GM19324 (cell line): ENCODE results near the gene CTBS.

Experiments used
- ATAC-seq: cut with Tn5 transposase; IDR thresholded peaks from one replicate; pipeline ENCODE4 v1.9.1; 2021; ENCODE audit warnings: mild to moderate bottlenecking, moderate library complexity; ENCODE audit not compliant: unreplicated experiment, low FRiP score

CTBS gene

DNA sequence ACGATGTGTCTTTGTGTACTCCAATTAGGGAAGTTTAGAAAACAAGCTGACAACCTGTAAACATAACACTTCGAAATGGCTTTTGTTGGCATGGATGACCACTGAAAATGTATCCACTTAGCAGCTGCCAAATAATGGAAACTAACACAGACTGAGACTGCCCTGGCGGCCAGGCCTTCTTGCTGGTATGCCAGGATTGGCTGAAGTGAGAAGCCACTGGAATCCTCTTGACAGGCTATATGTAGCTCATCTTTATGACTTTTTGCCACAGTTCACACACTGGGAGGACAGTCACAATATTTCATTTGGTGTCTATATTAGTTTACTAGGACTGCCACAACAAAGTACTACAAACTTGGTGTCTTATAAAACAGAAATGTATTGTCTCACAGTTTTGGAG is 12.9 kb upstream of the CTBS start:
- ATAC-seq: no peak

DNA sequence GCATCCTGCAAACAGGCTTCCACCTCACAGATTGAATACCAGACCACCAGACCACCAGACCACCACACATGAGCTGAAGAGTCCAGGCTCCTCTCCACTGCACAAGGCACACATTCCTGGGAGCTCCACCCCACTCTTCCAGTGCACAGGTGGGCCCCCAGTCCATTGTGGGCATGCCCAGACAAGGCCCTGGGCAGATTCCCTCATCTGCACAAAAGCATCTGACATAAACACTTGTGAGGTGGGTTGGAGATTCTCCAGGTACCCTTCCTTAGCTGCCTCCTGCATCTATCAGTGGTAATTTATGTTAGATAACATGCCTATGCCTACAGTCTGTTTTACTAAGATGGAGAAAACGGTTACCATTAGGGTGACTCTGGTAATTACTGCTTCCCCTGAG is 11.6 kb upstream of the CTBS start:
- no peak for ATAC-seq

DNA sequence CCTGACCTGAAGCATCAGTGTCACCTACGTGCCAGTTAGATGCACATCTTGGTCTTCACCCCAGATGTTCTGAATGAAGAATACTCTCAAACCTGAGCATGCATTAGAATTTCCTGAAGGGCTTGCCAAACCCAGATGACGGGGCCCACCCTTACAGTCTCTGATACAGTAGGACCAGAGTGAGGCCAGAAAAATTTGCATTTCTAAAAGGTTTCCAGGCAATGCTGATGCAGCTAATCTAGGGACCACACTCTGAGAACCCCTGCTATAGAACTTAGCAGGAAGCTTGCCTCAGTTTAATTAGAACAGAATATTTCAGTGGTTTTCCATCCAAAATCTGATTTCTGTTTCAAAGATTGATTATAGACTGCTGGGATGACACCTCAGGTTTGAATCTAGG is 9.9 kb upstream of the CTBS start:
- no peak for ATAC-seq

DNA sequence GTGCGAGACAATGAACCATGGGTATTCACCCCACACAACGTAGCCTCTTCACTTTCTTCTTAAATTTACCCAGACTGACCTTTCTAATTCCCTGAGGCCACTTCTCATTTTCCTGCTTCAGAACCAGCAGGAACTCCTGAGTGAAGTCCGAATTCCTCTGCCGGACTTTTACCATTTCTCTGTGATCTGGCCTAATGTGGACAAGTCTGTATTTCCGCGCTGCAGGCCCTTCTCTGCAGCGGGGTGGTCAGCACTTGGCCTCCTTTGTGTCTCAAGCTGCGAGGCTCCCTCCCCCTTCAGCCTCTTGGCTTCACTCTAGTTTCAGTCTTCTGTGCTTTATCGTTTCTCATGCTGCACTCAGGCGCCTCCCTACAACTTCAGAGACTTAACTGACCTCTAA is 9.4 kb upstream of the CTBS start:
- ATAC-seq: no peak

DNA sequence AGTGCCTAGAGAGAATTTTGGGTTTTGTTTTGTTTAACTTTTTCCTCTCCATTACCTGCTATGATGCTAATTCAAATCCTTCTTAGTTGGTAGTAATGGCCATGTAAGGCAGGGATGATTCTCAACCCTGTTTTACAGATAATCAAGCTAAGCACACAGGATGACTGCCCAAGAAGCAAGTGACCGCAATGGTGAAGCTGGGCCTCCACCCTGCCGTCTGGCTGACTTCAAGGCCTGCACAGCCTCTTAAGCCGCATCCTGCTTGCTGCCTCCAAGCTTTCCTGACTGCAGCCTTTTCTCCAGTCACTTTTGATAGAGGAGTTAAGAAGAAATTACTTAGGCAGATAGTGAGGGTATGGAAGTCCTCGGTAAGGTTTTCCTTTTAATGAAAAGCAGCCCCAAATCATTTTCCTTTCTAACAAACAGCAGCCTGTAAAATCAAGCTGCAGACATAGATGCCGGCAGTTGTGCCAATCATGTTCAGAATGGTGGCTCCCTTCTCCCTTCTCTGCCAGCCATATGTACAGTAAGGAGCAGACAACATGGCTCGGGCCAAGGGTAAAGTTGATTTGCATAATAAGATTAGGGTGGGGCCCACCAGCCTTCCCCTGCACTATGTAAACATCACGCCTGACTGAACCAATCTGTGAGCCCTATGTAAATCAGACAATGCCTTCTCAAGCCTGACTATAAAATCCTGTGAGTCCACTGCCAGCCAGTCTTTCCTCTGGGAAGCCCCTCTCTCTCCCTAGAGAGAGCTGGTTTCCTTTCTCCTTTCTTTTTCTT is 8.8 kb upstream of the CTBS start:
- ATAC-seq: no peak

DNA sequence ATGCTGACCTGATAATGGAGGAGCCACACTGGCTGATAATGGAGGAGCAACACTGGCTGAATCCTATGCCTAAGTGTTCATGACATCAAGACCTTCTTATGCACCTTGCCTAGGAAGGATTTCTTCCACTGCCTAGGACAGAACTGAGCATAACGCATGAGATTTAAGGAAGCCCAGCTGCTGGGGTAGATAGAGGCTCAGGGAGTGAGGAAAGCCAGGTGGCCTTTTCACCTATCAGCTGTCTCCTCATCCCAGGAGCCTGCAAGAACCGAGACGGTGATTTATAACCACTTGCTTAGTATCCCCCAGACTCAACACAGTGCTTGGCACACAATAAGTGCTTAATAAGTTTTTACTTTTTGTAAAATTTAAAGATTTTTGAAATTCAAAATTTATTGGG is 7.4 kb upstream of the CTBS start:
- no peak for ATAC-seq

DNA sequence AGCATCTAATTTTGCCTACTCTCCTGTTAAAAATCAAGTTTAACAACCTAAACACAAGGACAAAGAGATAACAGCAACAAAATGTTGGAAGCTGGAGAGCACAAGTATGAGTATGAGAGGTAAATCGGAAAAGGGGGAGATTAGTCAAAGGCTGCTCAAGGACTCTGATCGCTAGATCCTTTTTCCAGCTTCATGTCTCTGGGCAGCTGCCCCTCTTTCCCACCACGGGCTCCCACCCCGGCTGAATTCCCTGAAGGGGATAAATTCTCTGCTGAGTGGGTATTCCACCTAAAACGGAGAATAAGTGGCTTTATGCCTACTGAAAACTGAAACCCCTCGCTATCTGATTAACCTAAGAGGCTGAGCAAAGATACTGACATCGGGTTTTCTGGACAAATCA is 696 bp upstream of the CTBS start:
- ATAC-seq: no peak

DNA sequence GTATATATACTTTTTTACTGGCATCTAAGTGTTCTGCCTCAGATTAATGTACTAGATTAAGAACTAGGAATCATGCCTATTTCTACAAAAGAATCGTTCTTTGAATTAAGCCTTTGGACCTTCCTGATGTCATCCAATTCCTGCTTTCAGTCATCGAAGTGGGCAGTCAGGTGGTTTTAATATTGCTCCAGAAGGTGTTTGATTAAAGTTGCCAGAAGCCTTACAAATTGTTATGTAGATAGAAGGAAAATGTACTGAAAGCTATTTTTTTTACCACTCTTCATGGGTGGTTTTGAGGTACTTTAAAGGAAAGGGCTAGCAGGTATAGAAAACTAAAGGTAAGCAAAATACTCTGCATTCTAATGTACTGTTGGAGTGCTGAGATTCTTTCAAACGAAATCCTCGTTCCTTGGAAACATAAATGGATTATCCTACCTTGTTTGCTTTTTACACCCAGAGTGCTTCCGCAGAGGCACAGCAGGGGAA is 716 bp downstream of the CTBS start:
- no peak for ATAC-seq

DNA sequence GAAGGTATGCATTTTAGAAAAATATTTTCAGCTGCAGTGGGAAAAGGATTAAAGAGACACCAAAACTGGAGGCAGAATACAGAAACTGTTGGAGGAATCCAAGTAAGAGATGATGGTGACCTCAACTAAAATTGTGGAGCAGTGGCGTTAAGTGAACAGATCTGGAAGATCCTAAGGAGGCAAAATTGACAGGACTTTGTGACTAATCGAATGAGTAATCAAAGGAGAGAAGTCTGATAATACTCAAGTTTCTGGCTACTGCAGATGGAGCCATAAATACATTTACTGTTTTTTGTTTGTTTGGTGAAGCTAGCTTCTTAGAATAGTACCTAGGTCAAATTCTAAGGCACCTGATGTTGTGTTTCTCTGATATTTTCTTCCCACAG is 3.1 kb downstream of the CTBS start:
- ATAC-seq: no peak

DNA sequence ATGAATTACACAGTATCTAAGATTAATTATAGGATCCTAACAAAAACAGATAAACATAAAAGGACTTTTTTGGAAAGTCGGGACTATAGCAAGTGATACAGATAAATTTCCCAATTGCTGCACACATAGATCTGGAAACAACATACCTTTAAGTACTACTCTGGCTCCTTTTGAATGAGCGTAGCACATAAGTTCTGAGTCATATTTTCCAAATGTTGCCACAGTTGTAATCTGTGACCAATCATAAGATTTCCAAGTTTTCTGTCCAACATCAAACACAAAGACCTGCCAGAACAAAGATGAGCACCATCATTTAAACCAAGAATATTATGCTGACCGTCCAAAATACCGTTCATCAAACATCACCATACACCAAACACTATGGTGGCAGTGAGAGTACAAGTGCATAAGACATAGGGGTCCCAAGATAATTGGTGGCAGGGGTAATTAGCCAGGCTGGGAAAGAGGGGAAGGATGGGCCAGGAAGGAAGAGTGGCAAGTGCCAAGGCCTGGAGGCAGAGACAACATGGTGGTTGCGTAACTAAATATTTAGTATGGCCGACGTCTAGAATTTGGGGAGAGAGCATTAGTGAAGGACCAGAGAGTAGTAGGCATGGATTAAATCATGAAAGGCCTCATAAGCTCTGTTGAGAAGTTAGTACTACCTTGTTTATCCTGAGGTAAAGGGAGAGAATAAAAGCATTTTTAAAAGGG is 3.6 kb downstream of the CTBS start:
- ATAC-seq: no peak

DNA sequence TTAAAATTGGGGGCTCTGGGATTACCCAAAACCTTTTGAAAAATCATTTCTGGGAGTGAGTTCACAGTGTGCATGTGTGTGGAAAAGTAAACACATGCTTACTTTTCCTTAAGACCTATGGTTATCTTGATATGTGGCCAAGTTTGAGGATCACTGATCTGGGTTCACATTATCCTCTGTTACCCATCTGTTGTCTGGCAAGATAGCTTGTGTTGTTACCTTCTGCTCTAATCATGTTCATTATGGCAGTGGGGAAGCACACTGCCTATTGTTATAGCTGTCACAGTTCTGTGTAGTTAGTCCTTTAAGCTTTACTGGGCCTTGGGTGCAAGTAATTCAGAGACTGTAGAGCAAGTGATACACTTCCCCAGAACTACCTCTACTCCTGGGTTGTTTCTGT is 5.0 kb downstream of the CTBS start:
- no peak for ATAC-seq

DNA sequence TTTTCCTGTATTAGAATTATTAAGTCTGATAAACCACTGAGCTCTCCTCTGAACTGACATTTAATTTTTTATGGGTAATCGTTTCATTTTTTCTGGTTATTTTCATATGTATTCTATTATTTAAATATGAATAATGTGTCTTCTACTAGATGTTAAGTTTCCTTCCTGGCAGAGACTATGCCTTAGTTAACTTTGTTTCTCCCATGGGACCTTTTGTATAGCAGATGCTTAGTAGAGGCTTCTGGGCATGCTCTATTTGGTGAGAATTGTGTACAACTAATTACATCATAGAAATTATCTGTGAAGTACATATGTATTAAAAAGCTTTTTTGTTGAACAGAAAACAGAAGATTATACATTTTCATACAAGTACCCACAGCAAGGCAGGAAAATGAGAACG is 23.4 kb downstream of the CTBS start:
- no peak for ATAC-seq

DNA sequence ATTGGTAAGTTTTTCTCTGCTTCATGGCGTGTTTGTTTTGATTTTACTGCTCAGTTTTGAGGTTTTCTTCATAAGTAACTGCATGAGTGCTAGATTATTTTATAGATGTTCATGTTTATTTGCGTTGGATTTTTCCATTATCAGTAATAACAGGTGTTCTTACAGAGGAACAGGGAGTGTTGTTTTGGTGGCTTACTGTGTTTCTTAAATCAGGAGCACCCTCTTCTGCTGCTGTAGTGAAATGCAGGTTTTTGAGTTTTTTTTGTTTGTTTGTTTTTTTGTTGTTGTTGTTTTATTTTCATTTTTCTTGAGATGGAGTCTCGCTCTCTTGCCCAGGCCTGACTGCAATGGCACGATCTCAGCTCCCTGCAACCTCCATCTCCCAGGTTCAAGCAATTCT is 32.6 kb downstream of the CTBS start:
- ATAC-seq: no peak

DNA sequence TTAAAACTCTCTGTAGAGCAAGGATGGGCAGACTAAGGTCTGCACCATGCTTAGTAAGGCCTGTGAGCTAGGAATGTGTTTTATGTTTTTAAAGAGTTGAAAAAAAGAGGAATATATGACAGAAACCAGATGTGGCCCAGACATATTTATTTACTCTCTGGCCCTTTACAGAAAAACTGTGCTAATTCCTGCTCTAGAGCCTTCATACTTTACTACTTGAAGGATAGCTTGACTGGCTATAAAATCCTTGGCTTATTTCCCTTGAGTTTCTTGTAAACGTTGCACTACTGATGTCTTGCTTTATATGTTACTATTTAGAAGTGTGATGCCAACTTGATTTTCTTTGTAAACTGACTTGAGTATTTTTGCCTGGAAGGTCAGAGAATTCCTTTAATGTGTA is 33.5 kb downstream of the CTBS start:
- no peak for ATAC-seq

DNA sequence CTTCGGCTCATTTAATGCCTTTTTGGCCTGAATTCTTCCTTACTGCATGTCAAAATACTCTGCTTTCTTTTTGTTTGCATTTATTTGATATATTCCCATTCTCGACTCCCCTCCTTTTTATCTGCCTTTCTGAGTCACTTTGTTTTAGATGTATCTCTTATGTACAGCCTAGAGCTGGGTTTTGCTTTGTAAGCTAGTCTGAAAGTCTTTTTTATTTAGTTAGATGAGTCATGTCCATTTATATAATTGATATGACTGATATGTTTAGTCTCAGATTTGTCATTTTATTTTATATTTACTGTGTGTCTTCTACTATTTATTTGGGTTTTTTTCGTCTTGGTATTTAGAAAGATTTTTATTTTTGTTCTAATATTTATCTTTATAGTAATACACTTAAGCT is 34.3 kb downstream of the CTBS start:
- no peak for ATAC-seq

DNA sequence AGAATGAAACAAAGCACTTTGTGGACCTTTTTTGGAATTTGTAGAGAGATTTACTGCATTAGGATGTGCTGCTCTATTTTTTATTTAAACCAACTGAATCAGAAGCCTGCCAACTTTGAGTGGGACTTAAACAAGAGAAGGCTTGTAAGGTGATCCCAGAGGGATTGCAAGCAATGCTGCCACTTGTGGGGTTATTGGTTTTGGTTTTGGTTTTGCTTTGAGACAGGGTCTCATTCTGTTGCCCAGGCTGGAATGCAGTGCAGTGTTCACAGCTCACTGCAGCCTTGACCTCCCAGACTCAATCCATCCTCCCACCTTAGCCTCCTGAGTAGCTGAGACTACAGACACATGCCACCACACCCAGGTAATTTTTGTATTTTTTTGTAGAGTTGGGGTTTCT is 35.6 kb downstream of the CTBS start:
- ATAC-seq: no peak

DNA sequence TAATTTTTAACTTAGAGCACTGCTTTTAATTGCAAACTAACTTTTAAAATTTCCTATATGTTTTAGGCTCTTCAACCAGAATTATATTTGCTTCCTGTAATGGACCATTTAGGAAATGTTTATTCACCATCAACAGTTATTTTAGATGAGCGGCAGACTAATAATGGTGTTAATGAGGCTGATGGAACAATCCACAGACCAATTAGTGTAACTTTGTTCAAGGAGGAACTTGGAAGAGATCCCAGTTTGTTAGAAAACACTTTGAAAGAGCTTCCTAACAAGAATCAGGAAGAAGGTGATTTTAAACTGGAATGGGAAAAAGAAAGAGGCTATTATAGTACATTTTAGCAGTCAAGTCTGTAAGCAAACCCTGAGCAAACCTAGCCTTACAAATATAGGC is 48.5 kb downstream of the CTBS start:
- ATAC-seq: no peak

DNA sequence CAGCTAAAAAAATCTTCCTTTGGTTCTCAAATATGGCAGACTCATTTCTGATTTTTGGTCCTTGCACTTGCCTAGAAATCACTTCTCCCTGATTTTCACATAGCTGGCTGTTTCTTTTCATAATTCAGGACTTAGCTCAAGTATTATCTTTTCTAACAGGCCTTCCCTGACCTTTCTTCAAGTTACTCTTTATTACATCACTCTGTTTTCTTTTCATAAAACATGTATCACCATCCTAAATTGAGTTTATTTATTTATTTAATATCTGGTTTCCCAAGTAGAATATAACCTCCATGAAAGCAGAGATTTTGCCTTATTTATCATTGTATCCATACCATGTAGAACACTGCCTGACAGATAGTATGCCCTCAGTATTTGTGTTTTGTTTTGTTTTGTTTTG is 49.6 kb downstream of the CTBS start:
- no peak for ATAC-seq

DNA sequence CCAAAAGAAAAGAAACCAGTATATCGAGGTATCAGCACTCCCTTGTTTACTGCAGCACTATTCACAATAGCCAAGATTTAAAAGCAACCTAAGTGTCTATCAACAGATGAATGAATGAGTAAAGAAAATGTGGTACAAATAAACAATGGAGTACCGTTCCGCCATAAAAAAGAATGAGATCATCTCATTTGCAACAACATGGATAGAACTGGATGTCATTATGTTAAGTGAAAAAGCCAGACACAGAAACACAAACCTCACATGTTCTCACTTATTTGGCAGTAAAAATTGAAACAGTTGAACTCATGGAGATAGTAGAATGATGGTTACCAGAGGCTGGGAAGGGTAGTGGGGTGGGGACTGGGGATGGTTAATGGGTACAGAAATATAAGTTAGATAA is 63.6 kb downstream of the CTBS start:
- no peak for ATAC-seq

DNA sequence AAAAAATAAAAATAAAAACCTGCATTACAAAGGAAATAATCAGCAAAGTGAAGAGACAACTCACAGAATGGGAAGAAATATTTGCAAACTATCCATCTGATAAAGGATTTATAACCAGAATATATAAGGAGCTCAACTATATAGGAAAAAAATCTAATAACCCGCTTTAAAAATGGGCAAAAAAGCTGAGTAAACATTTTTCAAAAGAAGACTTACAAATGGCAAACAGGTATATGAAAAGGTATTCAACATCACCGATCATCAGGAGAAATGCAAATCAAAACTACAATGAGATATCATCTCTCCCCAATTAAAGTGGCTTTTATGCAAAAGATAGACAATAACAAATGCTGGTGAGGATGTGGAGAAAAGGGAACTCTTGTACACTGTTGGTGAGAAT is 64.1 kb downstream of the CTBS start:
- ATAC-seq: no peak

DNA sequence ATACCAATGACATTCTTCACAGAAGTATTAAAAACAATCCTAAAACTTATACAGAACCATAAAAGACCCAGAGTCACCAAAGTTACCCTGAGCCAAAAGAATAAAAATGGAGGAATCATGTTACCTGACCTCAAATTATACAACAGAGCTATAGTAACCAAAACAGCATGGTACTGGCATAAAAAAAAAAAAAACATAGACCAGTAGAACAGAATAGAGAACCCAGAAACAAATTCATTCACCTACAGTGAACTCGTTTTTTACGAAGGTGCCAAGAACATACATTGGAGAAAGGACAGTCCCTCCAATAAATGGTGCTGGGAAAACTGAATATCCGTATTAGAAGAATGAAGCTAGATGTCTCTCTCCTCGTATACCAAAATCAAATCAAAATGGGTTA is 65.2 kb downstream of the CTBS start:
- no peak for ATAC-seq

DNA sequence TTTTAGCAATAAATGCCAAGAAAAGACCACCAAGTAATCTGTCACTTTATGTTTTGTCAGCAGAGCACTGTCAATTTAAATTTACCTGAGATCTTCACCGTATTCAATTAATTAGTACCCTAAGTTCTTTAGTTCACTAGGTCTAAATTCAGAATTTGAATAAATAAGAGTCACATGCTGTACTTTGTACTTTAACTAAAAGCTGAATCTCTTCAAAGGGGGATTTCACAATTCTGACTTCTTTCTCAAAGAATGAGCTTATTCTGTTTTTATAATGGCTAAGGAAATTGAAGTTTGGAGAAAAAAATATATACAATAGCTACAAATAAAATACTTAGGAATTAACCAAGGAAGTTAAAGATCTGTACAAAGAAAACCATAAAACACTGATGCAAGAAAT is 65.7 kb downstream of the CTBS start:
- no peak for ATAC-seq
